ENCODE data around the gene PTPRN2.

- TF ChIP-seq CTCF (IDR thresholded peaks at IDR 0.05) (no peak), POLR2AphosphoS5 (IDR thresholded peaks at IDR 0.05) (no peak), POLR2A (IDR thresholded peaks at IDR 0.05) (no peak)
Observed at GRCh38 chr7:158240801-158241200, 346.8 kb downstream of the PTPRN2 start.

All from sigmoid colon (tissue), 4 donors.